Epithelial cell of proximal tubule (primary cell): ENCODE measurements around the gene TMEM115. TPM values are rescaled to one million over a fixed set of nuclear protein-coding genes. Genes with fewer than 3 reads are reported as not detected.

Source experiments
- DNase-seq: peaks from one replicate; pipeline ENCODE4 v3.0.0-alpha.2; 2011; ENCODE audit warnings: low read depth
- H3K4me3 ChIP-seq: 2 replicates; pipeline ENCODE4 v1.5.1; 2011; ENCODE audit warnings: low read depth, mild to moderate bottlenecking, low read length
- CTCF ChIP-seq: conservative IDR thresholded peaks from 2 replicates; pipeline ENCODE4 v1.5.1; 2012; ENCODE audit warnings: low read depth, mild to moderate bottlenecking, low read length
- total RNA-seq: library from RNA; depleted of rRNA; stranded (reverse); fragments of >200 nt; gene quantifications from 2 replicates; pipeline ENCODE4 v1.2.3, GENCODE V29; 2015

The TMEM115 gene
- total RNA-seq, 1 donor from 2014 or later = 54.6 TPM

GRCh38 chr3:50378757-50379156 lies 19.4 kb upstream of the TMEM115 start:
- H3K4me3 ChIP-seq = no peak overlapping the region
- no peak for DNase-seq
- no peak for TF ChIP-seq CTCF

GRCh38 chr3:50378024-50378423 lies 18.7 kb upstream of the TMEM115 start:
- no peak for DNase-seq
- no peak for TF ChIP-seq CTCF
- no peak overlapping the region for H3K4me3 ChIP-seq

GRCh38 chr3:50375258-50375931 lies 16.1 kb upstream of the TMEM115 start:
- no peak for DNase-seq
- no peak for TF ChIP-seq CTCF

GRCh38 chr3:50374363-50375257 lies 15.3 kb upstream of the TMEM115 start:
- DNase-seq = no peak
- no peak for TF ChIP-seq CTCF

More at GRCh38 chr3:50375258-50375931, 16.1 kb upstream of the TMEM115 start:
- H3K4me3 ChIP-seq = no peak overlapping the region

GRCh38 chr3:50373146-50374051 lies 14.1 kb upstream of the TMEM115 start:
- TF ChIP-seq CTCF = no peak
- no peak overlapping the region for H3K4me3 ChIP-seq
- no peak for DNase-seq

More at GRCh38 chr3:50374363-50375257, 15.3 kb upstream of the TMEM115 start:
- no peak overlapping the region for H3K4me3 ChIP-seq

GRCh38 chr3:50372349-50372748 lies 13.0 kb upstream of the TMEM115 start:
- TF ChIP-seq CTCF = no peak
- no peak overlapping the region for H3K4me3 ChIP-seq
- DNase-seq = no peak
